C1 segment of cervical spinal cord (tissue), 14 donors: ENCODE data around the gene C11orf21.
"Not testable (repeated sequence)": the region's sequence is repeated elsewhere in the genome, so short reads cannot be mapped to it uniquely, and the experiment has no call there.

Experiments
- DNase-seq, 14 donors: peaks; one replicate each; lab custom pipeline; 2025; lab: John Stamatoyannopoulos, UW

C11orf21 gene

GRCh38 chr11:2296913-2297622 lies 4.7 kb downstream of the C11orf21 start:
- no peak for DNase-seq

DNA sequence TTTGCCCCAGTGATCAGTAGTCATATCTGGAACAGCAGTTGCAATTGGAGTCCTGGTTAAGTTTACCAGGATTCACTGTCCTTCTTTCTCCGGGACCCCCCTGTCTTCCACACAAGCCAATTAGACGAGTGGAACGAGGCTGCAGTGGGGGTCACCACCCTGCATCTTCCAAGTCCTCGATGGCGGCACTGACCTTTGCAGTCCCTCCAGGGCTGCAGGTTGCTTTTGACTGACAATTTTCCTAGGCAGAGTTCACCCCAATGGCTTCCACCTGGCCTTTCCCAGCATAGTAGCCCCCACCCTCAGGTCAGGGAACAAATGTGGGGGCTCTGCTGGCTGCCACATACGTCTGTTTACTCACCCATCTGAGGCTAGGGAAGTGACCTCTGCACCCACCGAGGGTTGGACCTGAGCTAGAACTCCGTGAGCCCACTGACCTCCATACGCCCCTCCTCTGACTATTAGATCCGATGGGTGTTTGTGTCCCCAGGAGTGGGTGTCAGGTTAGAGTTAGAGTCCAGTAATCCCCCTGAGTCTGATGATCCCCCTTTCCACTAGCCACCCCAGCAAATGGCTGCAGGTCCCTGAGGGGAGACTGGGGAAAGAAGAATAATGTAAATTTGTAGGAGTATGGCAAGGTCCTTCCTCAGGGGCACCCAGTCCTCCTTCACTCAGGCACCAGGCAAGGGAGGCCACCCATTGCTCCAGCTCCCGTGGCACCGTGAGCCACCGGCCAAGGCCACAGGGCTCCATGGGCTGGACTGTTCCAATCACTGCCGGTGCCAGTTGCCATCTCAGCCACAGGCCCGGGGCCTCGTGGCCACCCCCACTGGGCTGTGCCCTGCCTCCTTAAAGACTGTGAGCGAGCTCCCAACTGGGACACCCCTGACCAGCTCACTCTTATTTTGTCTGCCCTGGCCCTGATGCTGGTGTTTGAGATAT lies 5.5 kb downstream of the C11orf21 start:
- DNase-seq = no peak

GRCh38 chr11:2294926-2295290 lies 6.8 kb downstream of the C11orf21 start:
- DNase-seq = no peak

DNA sequence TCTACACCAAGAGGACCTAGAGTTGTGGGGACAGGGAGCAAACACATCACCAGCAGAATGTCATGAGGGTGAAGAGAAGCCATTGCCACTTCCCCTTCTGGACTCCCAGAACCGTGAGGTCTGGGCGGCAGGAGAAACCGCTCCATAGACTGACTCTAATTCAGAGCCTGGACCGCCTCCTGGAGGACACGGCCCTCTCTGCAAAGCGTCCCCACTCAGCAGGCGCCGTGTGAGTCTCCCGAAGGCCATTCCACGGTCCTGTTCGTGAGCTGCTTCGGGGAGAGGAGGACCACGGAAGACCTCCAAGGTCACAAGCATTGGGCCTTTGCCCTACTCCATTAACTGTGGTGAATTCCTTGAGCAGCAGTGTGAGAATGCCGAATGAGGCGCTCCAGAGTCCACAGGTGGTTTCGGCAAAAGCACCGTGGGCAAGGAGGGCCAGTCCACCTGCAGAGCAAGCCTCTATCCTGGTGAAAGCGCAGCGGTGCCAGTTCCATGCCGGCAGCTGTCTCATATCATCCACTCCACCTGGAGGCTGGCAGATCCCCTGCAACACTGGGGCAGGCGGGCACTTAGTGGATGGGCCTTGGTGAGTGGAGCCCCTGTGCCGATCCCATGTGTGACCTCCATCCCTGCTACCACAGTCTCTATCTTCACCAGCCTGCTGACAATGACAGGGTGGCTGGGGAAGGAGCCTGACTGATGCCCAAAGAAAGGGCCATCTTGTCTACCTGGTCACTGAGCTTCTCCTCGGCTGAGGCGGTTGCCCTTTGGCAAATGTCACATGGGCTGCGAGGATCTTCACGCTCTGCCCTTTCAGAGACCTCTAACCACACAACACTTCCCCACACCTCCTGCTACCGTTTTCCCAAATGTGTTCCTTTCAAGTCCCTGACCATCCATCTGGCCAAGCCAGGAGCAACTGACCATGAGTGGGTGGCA lies 7.5 kb downstream of the C11orf21 start:
- DNase-seq = no peak

GRCh38 chr11:2293531-2293971 lies 8.2 kb downstream of the C11orf21 start:
- DNase-seq = no peak

- DNase-seq = no peak
These were observed 11.3 kb downstream of the C11orf21 start for GRCh38 chr11:2290351-2290841.

GRCh38 chr11:2289859-2290258 lies 11.9 kb downstream of the C11orf21 start:
- no peak for DNase-seq

GRCh38 chr11:2289350-2289749 lies 12.4 kb downstream of the C11orf21 start:
- DNase-seq = no peak

DNA sequence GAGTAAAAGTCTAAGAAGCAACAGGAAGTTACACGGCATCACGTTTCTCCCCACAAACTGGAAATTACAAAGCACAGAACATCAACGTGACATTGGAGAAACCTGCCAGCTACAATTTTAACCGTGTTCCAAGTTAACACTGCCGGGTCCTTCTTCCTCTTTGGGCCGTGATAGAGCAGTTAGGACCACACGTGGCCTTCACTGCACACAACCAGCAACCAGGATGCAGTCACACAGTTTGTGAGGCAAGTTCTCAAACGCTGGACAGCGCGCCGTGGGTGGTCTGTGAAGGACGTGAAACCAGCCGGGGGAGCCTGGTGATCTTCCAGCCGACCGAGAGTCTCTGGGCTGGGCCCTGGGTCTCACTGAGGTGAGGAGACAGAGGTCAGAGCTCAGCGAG lies 14.6 kb downstream of the C11orf21 start:
- DNase-seq = no peak

DNA sequence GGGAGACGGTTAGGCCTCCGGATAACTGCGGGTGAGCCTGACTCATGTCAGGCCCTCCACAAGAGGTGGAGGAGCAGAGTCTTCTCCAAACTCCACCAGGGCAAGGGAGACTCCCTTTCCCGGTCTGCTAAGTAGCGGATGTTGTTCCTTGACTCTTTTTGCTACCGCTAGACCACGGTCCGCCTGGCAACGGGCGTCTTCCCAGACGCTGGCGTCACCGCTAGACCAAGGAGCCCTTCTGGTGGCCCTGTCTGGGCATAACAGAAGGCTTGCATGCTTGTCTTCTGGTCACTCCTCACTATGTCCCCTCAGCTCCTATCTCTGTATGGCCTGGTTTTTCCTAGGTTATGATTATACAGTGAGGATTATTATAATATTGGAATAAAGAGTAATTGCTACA lies 15.4 kb downstream of the C11orf21 start:
- not testable (repeated sequence) for DNase-seq

GRCh38 chr11:2280208-2280607 lies 21.5 kb downstream of the C11orf21 start:
- DNase-seq = no peak

GRCh38 chr11:2277933-2278523 lies 23.7 kb downstream of the C11orf21 start:
- DNase-seq = no peak

DNA sequence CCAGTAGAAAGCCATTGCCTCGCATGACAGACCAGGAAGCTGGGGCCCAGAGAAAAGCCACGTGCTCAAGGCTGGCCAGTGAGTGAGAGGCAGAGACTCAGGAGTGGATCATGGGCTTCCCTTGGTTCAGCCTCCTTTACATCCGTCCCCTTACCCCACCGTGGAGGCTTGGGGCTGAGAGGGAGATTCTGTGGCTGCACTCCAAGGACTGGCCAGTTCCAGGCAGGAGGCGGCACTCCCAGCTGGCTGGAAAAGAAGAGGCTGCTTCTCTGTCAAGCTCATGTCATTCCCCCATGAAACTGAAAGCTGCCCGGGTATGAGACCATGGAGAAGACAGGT lies 24.7 kb downstream of the C11orf21 start:
- DNase-seq = no peak

DNA sequence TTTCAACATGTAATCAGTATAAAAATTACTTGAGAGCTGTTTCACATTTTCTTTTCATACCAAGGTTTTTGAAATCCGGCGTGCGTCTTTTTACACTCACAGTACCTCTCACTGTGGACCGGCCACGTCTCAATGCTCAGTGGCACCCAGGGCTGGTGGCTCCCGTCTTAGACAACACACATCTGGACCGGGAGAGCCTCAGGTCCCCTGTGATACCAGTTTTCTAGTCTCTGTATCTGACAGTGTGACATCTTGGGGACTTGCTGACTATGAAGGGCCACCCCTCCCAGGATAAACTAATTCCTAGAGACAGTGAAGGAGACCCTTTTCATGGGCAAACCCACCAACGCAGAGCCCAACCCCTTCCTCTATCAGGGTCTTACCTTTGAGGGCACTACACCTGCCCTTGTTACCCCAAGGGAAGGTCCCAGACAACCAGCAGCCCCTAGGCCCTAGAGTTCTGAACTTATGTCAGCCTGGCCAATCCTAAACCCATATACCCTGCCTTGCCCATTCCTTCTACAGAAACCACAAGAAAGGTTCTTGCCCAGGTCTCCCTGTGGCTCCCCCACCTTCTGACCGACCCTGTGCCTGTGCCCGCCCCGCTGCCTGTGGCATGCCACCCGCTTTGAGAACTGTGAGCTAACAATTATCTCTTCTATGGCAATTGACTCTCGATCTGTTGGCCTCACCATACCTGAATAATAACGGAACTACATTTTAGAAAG lies 25.3 kb downstream of the C11orf21 start:
- no peak for DNase-seq

GRCh38 chr11:2275334-2276279 lies 26.1 kb downstream of the C11orf21 start:
- DNase-seq = no peak

- no peak for DNase-seq
These were observed 27.9 kb downstream of the C11orf21 start for GRCh38 chr11:2273771-2274170.

GRCh38 chr11:2273311-2273710 lies 28.4 kb downstream of the C11orf21 start:
- DNase-seq = no peak

- no peak for DNase-seq
These were observed 28.8 kb downstream of the C11orf21 start for GRCh38 chr11:2272946-2273280.

DNA sequence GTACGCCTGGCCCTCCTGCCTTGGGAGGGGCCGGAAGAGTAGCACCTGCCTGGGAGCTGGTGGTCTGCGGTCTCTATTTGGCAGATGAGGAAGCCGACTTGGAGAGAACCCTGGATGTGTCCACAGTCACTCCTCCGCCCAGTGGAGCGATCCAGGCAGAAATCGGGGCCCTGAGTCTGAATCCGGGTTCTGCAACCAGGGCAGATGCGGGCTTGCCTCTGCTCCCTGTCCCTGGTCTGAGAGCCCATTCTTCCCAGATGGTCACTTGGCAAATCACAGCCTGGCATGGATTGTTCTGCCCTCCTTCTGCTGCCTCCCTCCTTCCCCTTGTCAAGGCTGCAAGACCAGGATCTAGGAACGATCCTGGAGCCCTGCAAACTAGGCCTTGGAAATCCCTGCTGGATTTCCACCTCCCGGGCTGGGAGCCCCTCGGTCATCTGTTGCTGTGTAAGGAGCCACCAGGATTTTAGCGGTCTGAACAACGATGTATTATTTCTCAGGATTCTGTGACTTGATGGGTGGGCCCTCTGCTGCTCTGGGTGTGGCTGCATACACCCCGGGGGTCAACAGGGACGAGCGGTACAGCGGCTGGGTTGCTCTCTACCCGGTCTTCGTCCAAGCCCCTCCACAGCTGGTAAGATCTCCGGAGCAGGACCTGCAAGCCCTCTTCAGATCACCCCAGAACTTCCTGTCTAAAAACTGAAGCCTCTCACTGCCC lies 29.3 kb downstream of the C11orf21 start:
- DNase-seq = no peak
